ENCODE measurements around the gene PDS5B.

PDS5B gene

DNA sequence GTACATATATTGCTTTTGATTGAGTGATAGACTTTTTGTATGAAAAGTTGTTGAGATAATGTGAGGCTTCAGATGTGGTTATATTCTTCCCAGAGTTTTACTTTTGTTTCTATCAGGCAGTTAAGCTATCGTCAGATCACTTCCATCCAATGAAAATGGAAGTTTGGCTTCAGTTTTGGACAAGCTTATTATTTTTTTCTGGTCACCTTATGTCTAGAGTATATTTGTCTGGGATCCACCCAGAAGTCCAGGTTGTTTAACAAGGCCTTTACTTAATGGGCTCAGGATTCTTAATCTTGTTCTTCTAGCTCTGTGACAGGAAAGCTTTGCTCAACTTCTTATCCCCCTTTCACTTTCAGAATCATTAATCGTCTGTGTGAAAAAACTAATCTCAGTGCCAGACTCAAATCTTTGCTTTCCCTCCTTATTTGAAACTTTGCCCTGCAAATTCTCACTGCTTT is 150.9 kb downstream of the PDS5B start:
- Mint-ChIP-seq H3K27ac (peak overlapping the region; percentile 85), H3K27me3 (no peaks in the 10 kb centered on the region), H3K4me3 (peak overlapping the region; percentile 85)

DNA sequence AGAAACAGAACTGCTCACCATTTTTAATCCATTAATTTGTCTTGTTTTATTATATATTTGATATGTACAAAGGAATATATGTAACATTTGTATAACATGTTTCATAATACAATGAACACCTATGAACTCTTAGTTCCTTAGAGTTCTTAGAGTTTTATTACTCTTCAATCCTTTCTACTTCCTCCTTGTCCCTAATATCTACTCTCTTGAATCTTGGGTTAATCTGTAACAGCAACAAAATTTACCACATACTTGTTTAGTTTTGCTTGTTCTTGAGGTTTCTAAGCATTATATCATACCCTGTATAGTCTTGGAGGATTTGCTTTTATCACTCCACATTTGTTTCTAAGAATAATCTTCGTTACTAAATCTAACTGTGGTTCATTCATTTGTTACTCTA is 151.4 kb downstream of the PDS5B start:
- H3K27ac Mint-ChIP-seq = peak overlapping the region; percentile 90
- H3K4me1 Mint-ChIP-seq (ENCODE audit: low read depth) = peaks cover 43% of the 10 kb centered on the region
- H3K27me3 Mint-ChIP-seq = no peaks in the 10 kb centered on the region
- no peaks in the 10 kb centered on the region for H3K9me3 Mint-ChIP-seq (ENCODE audit: low read depth)
- peaks cover 11% of the 10 kb centered on the region for H3K36me3 Mint-ChIP-seq
- H3K4me3 Mint-ChIP-seq = peak overlapping the region; percentile 85

More for the DNA sequence above, 150.9 kb downstream of the PDS5B start:
- Mint-ChIP-seq H3K9me3 (ENCODE audit: low read depth) (no peaks in the 10 kb centered on the region), H3K36me3 (peaks cover 11% of the 10 kb centered on the region), H3K4me1 (ENCODE audit: low read depth) (peaks cover 43% of the 10 kb centered on the region)

DNA sequence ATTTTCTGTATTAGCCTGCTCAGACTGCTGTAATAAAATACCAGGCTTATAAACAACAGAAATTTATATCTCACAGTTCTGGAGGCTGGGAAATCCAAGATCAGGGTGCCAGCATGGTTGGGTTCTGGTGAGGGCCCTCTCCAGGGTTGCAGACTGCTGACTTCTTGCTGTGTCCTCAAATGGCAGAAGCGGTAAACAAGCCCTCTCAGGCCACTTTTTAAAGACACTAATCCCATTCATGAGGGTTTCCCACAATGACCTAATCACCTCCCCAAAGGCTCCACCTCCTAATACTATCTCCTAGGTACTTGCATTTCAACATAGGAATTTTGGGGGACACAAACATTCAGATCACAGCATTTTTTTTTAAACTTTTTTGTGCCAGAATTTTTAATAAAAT is 159.3 kb downstream of the PDS5B start:
- Mint-ChIP-seq H3K27ac (no peak overlapping the region), H3K36me3 (peaks cover 26% of the 10 kb centered on the region)

DNA sequence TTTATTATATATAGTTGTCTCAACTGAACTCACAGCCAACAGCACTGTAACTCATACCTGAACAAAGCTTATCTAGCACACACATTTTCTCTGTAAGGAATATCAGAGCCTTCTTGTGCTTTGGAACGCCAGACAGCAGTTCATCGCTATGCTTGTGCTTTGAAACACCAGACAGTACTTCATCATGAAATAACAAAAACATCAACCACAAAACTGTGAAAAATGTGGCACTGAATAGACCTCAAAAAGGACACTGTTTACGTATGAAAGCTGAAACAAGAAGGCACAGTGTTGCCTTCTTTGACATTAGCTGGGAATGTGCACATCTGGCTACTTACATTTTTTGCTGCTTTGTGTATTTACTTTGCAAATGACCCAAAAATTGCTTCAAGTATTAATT is 160.2 kb downstream of the PDS5B start:
- Mint-ChIP-seq H3K4me1 (ENCODE audit: low read depth) (no peaks in the 10 kb centered on the region), H3K36me3 (peaks cover 31% of the 10 kb centered on the region), H3K27me3 (no peaks in the 10 kb centered on the region), H3K27ac (no peak overlapping the region), H3K4me3 (no peak overlapping the region), H3K9me3 (ENCODE audit: low read depth) (no peaks in the 10 kb centered on the region)

More for the DNA sequence above, 159.3 kb downstream of the PDS5B start:
- Mint-ChIP-seq H3K27me3 (no peaks in the 10 kb centered on the region), H3K4me1 (ENCODE audit: low read depth) (peaks cover 1% of the 10 kb centered on the region), H3K9me3 (ENCODE audit: low read depth) (no peaks in the 10 kb centered on the region), H3K4me3 (no peak overlapping the region)

DNA sequence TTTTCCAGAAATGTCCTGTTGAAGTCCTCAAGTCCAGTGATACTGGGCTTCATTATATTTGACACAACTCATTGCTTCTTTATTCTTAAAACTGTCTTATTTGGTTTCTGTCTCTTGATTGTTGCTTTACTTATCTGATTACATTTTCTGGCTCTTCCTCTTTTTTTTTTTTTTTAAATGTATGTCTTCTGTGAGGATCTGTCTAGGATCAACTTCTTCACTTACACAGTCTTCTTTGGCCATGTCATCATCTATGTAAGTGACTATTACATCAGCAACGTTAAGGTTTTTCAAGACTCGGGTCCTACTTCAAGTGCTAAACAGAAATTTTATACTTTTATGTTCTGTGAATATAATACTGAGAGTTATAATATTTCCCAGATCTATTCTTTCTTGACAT is 162.1 kb downstream of the PDS5B start:
- Mint-ChIP-seq H3K4me1 (ENCODE audit: low read depth) (no peaks in the 10 kb centered on the region), H3K36me3 (peaks cover 33% of the 10 kb centered on the region), H3K9me3 (ENCODE audit: low read depth) (no peaks in the 10 kb centered on the region), H3K4me3 (no peak overlapping the region), H3K27me3 (no peaks in the 10 kb centered on the region), H3K27ac (no peak overlapping the region)

DNA sequence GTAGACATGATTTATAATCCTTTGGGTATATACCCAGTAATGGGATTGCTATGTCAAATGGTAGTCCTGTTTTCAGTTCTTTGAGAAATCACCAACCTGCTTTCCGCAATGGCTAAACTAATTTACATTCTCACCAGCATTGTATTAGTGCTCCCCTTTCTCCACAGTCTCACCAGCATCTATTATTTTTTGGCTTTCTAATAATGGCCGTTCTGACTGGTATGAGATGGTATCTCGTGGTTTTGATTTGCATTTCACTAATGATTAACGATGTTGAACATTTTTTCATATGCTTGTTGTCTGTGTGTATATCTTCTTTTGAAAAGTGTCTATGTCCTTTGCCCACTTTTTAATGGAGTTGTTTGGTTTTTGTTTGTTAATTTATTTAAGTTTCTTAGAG is 165.1 kb downstream of the PDS5B start:
- no peak overlapping the region for H3K27ac Mint-ChIP-seq
- no peak overlapping the region for H3K4me3 Mint-ChIP-seq
- H3K9me3 Mint-ChIP-seq (ENCODE audit: low read depth) = no peaks in the 10 kb centered on the region
- no peaks in the 10 kb centered on the region for H3K27me3 Mint-ChIP-seq
- peaks cover 41% of the 10 kb centered on the region for H3K36me3 Mint-ChIP-seq
- no peaks in the 10 kb centered on the region for H3K4me1 Mint-ChIP-seq (ENCODE audit: low read depth)

DNA sequence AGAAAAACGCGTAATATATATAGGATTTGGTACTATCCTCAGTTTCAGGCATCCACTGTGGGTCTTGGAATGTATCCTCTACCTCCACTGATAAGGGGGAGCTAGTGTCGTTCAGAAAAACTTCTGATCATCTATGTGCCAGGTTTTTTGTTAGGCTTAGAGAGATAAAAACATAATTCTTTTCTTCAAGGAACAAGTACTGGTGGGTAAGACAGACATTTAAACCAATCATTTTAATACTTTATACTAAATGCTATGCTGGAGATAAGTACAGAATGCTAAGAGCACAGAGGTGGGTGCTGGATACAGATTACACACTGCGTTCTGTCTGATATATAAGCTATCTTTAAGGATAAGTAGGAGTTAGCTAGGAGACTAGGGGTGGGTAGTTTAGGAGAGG is 166.1 kb downstream of the PDS5B start:
- H3K27me3 Mint-ChIP-seq = no peaks in the 10 kb centered on the region
- H3K36me3 Mint-ChIP-seq = peaks cover 42% of the 10 kb centered on the region
- no peak overlapping the region for H3K27ac Mint-ChIP-seq
- no peaks in the 10 kb centered on the region for H3K9me3 Mint-ChIP-seq (ENCODE audit: low read depth)
- no peaks in the 10 kb centered on the region for H3K4me1 Mint-ChIP-seq (ENCODE audit: low read depth)
- no peak overlapping the region for H3K4me3 Mint-ChIP-seq

DNA sequence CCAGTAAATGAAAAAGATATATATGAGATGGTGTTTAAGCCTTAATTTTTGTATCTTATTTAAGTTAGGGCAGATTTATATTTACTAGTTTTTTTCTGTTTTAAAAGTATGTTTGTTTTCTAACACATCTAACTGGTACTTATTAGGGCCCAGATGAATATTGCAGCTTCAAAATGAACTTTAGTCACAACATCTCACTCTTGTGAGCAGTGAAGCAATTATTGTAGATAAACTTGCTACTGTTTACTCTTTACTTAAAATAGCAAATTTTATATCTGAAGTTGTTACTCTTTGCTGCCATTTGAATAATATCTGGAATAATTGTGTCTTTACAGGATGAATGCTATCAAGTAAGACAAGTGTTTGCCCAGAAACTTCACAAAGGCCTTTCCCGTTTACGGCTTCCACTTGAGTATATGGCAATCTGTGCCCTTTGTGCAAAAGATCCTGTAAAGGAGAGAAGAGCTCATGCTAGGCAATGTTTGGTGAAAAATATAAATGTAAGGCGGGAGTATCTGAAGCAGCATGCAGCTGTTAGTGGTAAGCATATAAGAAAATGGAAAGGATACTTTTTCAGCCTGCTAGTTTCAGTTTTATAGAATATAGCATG is 166.8 kb downstream of the PDS5B start:
- Mint-ChIP-seq H3K9me3 (ENCODE audit: low read depth) (no peaks in the 10 kb centered on the region), H3K27me3 (no peaks in the 10 kb centered on the region), H3K4me1 (ENCODE audit: low read depth) (no peaks in the 10 kb centered on the region), H3K4me3 (no peak overlapping the region), H3K36me3 (peaks cover 42% of the 10 kb centered on the region), H3K27ac (no peak overlapping the region)

DNA sequence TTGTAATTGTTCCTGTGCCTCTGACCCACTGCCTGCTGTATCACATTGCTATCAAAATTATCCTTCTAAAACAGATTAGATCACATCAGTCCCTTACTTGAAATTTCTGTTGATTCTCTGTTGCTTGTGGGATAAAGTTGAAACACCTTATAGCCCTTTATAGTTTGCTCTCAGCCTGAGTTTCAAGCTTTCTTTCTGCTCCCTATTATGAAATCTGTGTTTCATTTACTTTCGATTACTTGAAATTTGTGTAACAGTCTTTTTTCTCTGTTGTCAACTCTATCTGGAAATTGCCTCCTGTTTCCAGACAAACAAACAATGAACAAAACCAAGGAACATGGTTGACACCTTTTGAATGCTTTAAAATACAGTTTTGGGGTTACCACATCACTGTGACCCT is 167.9 kb downstream of the PDS5B start:
- H3K27ac Mint-ChIP-seq = no peak overlapping the region
- H3K36me3 Mint-ChIP-seq = peaks cover 44% of the 10 kb centered on the region

DNA sequence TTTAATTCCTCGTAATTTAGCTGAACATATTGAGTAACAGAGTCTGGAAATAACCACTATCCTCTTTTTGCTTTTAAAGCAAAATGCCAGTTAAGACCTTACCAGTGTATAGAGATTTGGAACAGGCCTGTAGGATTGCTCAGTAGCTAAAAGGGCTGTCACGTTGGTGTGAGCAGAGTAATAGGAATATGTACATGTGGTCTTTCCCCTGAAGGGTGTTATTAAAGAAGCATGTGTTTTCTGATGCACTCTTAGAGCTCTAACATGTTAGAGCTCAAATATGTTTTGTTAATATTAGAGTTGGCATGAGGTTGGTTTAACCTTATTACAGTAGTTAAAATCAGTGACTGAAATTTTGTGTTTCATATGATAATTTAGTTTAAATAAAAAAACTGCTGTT is 172.9 kb downstream of the PDS5B start:
- peaks cover 49% of the 10 kb centered on the region for H3K36me3 Mint-ChIP-seq
- H3K27ac Mint-ChIP-seq = no peak overlapping the region
- no peak overlapping the region for H3K4me3 Mint-ChIP-seq
- peaks cover 4% of the 10 kb centered on the region for H3K9me3 Mint-ChIP-seq (ENCODE audit: low read depth)
- no peaks in the 10 kb centered on the region for H3K27me3 Mint-ChIP-seq
- H3K4me1 Mint-ChIP-seq (ENCODE audit: low read depth) = no peaks in the 10 kb centered on the region

More for the DNA sequence above, 167.9 kb downstream of the PDS5B start:
- Mint-ChIP-seq H3K27me3 (no peaks in the 10 kb centered on the region), H3K9me3 (ENCODE audit: low read depth) (no peaks in the 10 kb centered on the region), H3K4me3 (no peak overlapping the region), H3K4me1 (ENCODE audit: low read depth) (no peaks in the 10 kb centered on the region)

DNA sequence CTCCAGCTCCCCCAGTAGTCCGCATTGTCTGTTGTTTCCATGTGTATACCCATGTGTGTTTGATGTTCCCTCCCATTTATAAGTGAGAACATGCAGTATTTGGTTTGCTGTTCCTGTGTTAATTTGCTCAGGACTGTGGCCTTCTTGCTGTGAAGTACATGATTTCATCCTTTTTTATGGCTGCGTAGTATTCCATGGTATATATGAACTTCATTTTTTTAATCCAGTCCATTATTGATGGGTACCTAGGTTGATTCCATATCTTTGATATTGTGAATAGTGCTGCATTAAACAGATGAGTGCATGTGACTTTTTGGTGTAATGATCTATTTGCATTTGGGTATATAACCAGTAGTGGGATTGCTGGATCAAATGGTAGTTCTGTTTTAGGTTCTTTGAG is 175.2 kb downstream of the PDS5B start:
- Mint-ChIP-seq H3K4me1 (ENCODE audit: low read depth) (peaks cover 1% of the 10 kb centered on the region), H3K9me3 (ENCODE audit: low read depth) (peaks cover 4% of the 10 kb centered on the region), H3K4me3 (no peak overlapping the region), H3K36me3 (peaks cover 41% of the 10 kb centered on the region), H3K27me3 (no peaks in the 10 kb centered on the region), H3K27ac (no peak overlapping the region)

DNA sequence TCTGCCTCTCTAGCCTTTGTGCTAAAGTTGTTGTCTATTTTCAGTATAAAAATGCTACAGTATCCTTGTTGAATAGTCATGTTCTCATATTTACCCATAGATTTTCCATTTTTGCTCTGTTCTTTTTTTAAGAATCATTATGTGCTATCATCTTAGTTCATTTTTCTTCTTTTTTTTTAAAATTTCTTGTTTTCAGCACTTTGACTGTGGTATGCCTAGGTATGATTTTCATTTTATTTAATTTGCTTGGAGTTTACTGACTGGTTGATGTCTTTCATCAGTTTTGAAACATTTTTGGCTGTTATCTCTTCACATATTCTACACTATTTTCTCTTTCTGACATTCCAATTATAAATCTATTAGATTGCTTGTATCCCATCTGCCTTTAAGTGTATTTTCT is 192.9 kb downstream of the PDS5B start:
- peaks cover 23% of the 10 kb centered on the region for H3K36me3 Mint-ChIP-seq
- H3K9me3 Mint-ChIP-seq (ENCODE audit: low read depth) = peaks cover 7% of the 10 kb centered on the region
- H3K4me3 Mint-ChIP-seq = no peak overlapping the region
- peaks cover 23% of the 10 kb centered on the region for H3K4me1 Mint-ChIP-seq (ENCODE audit: low read depth)
- no peak overlapping the region for H3K27ac Mint-ChIP-seq
- no peaks in the 10 kb centered on the region for H3K27me3 Mint-ChIP-seq

DNA sequence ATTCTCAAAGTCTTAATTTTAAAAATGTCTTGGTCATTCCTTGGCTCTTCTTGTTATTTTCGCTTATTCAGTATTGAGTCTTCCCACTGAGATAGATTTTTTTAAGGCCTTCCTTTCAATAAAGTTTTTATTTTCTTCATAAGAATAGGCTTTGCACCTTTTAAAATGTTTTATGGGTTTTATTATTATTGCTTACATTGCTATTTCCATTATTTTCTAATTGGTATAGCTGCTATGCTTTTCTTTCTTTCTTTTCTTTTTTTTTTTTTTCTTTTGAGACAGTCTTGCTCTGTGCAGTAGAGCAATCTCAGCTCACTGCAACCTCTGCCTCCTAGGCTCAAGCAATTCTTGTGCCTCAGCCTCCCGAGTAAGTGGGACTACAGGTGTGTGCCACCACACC is 195.7 kb downstream of the PDS5B start:
- Mint-ChIP-seq H3K27ac (peak overlapping the region; percentile 18), H3K9me3 (ENCODE audit: low read depth) (peaks cover 7% of the 10 kb centered on the region)

DNA sequence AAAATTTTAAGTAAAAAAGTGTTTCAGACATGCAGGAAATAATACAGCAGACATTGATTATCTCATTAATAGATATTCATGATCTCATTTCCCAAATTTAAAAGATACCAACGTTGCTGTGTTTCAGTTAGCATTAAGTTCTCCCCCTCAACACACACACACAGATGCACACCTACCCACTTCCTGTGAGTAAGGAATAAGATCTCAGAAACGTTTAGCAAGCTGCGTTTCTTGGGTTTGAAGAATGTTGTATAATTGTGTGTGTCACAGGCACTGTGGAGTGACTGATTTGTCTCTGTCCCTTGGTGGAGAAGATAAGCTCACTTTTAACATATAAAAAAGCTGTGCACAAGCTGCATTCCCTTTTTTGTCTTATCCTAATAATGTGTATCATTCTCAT is 196.8 kb downstream of the PDS5B start:
- H3K4me1 Mint-ChIP-seq (ENCODE audit: low read depth) = peaks cover 37% of the 10 kb centered on the region
- peak overlapping the region; percentile 76 for H3K27ac Mint-ChIP-seq
- peaks cover 7% of the 10 kb centered on the region for H3K9me3 Mint-ChIP-seq (ENCODE audit: low read depth)

More for the DNA sequence above, 195.7 kb downstream of the PDS5B start:
- Mint-ChIP-seq H3K4me1 (ENCODE audit: low read depth) (peaks cover 37% of the 10 kb centered on the region), H3K36me3 (peaks cover 26% of the 10 kb centered on the region), H3K4me3 (no peak overlapping the region), H3K27me3 (no peaks in the 10 kb centered on the region)

DNA sequence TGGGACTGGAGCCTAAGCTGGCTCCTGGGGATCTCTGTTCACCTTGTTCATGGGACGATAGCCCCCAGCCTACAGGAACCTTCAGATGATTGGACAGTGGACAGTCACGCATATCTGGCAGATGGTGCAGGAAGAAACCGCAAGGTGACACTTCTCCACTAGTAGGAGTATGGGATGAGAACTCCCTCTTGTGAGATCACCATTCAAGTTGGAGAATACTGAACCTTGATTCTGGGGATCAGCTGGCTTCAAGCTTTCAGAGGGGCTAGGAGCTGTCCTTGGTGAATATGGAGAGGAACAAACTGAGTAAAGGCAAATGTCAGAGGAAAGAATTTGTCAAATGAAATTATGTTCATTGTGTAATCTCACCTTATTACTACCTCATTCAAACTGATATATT is 204.5 kb downstream of the PDS5B start:
- H3K4me1 Mint-ChIP-seq (ENCODE audit: low read depth) = peaks cover 53% of the 10 kb centered on the region
- H3K36me3 Mint-ChIP-seq = peaks cover 8% of the 10 kb centered on the region
- peak overlapping the region; percentile 80 for H3K27ac Mint-ChIP-seq
- H3K4me3 Mint-ChIP-seq = peak overlapping the region; percentile 61
- peaks cover 4% of the 10 kb centered on the region for H3K9me3 Mint-ChIP-seq (ENCODE audit: low read depth)
- no peaks in the 10 kb centered on the region for H3K27me3 Mint-ChIP-seq

More for the DNA sequence above, 196.8 kb downstream of the PDS5B start:
- H3K36me3 Mint-ChIP-seq = peaks cover 26% of the 10 kb centered on the region
- peak overlapping the region; percentile 48 for H3K4me3 Mint-ChIP-seq
- H3K27me3 Mint-ChIP-seq = no peaks in the 10 kb centered on the region

DNA sequence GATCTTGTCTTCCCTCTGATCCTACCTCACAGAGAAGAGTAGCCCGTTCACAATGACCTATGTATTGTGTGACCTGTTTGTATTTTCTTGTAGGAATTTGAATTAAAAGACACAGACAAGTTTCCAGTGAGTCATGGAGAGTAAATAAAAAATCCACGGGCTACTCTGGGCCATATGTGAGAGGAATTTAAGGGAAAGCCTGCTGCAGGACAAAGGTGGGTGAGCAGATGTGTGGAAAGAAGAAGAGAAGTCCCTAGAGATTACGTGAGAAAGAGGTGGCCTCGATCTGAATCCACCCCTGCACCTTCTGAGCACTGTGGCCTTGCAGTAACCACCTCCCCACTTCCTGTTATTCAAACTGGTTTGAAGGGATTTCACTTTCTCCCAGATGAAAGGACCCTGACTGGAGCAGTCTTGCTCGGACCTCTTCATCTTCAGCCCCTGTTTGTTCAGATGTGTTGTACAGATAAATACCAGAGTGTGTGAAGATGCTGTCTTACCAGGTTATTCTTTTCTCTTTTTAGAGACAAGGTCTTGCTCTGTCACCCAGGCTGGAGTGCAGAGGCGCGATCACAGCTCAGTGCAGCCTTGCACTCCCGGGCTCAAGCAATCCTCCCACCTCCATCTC is 205.4 kb downstream of the PDS5B start:
- H3K4me3 Mint-ChIP-seq = peak overlapping the region; percentile 61
- peaks cover 6% of the 10 kb centered on the region for H3K36me3 Mint-ChIP-seq
- H3K9me3 Mint-ChIP-seq (ENCODE audit: low read depth) = peaks cover 4% of the 10 kb centered on the region
- peaks cover 55% of the 10 kb centered on the region for H3K4me1 Mint-ChIP-seq (ENCODE audit: low read depth)
- no peaks in the 10 kb centered on the region for H3K27me3 Mint-ChIP-seq
- H3K27ac Mint-ChIP-seq = peak overlapping the region; percentile 80
